MCF 10A (cell line): Measurements from ENCODE around the gene TMEM150A. TPM values are rescaled to one million over a fixed set of nuclear protein-coding genes. Genes with fewer than 3 reads are reported as not detected.

Experiments
- BruUV-seq: library from RNA; stranded (reverse); fragments of 400-500 nt; replicated peaks from 2 replicates; lab custom pipeline; 2021; lab: Mats Ljungman, UMichigan
- CTCF ChIA-PET: fragments of 300-600 bp; sonication (Branson Sonifier 250); formaldehyde crosslinking; extraction: SDS; loops from one replicate; lab custom pipeline; 2021; ENCODE audit warnings: antibody characterized with exemption, inconsistent platforms; lab: Yijun Ruan, JAX
- POLR2A ChIA-PET: fragments of 300-600, 350-650 bp; sonication (Branson Sonifier 250); formaldehyde crosslinking; extraction: SDS; loops from one replicate; lab custom pipeline; 2020; ENCODE audit warnings: antibody characterized with exemption, inconsistent platforms; lab: Yijun Ruan, JAX
- DNase-seq: peaks from one replicate; pipeline ENCODE4 v3.0.0-alpha.2; 2018; ENCODE audit not compliant: unreplicated experiment
- H3K27ac Mint-ChIP-seq: one replicate; pipeline ENCODE4 v1.8.0; 2022; ENCODE audit warnings: mild to moderate bottlenecking, low read depth, mixed read lengths; ENCODE audit not compliant: unreplicated experiment
- H3K27me3 Mint-ChIP-seq: one replicate; pipeline ENCODE4 v1.8.0; 2022; ENCODE audit warnings: mixed read lengths; ENCODE audit not compliant: insufficient read depth, unreplicated experiment
- H3K36me3 Mint-ChIP-seq: one replicate; pipeline ENCODE4 v1.8.0; 2022; ENCODE audit warnings: mild to moderate bottlenecking, moderate library complexity, mixed read lengths; ENCODE audit not compliant: insufficient read depth, unreplicated experiment
- H3K4me1 Mint-ChIP-seq: one replicate; pipeline ENCODE4 v1.8.0; 2022; ENCODE audit warnings: mixed read lengths; ENCODE audit not compliant: insufficient read depth, unreplicated experiment
- H3K4me3 Mint-ChIP-seq: one replicate; pipeline ENCODE4 v1.8.0; 2022; ENCODE audit warnings: mild to moderate bottlenecking, moderate library complexity, mixed read lengths; ENCODE audit not compliant: unreplicated experiment
- H3K9me3 Mint-ChIP-seq: one replicate; pipeline ENCODE4 v1.8.0; 2022; ENCODE audit warnings: mixed read lengths; ENCODE audit not compliant: unreplicated experiment
- intact Hi-C: fragments of 100-400 bp; cut with micrococcal nuclease; formaldehyde crosslinking; loops from 2 replicates; pipeline ENCODE4 v1.14.1; 2022
- total RNA-seq: library from RNA; stranded (reverse); gene quantifications from 2 replicates; pipeline ENCODE4 v1.2.3, GENCODE V29; 2022
- TF ChIP-seq, protein P1 (sequence below): fragments of 200-600 bp; IDR thresholded peaks from one replicate; pipeline ENCODE4 v1.8.0; 2022; ENCODE audit warnings: antibody characterized with exemption, mild to moderate bottlenecking; ENCODE audit not compliant: unreplicated experiment

Gene TMEM150A
- total RNA-seq, 1 experiment from 2014 or later, result 12.5 TPM

DNA sequence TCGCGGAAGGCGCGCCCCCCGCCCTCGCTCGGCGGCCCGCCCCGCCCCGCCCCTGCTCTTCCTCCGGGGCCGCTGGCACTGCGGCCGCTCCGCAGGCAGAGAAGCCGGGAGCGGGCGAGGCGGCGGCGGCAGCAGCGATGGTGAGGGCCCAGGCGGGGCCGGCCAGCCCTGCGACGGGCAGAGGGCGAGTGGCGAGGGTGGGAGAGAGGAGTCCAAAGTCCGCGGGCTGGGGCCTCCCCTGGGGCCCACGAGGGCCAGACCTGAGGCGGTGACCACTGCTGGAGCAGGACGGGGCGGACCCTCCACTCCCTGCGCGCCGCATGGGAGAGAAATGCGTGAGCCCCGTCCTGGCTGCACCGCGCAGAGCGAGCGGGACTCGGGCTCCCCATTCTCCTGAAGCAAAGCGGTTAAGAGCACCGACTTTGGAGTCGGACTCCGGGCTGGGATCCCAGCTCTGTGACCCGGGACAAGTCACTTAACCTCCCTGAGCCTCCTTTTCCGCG, 18.1 kb downstream of the TMEM150A start, which contains the start of gene VAMP5:
Gene VAMP5, plus strand, starts transcription at position 78 of the 503 bp plus-strand sequence. Its CDS starts 60 bp downstream, at position 138.
- Mint-ChIP-seq H3K36me3 (peaks cover 40% of the 10 kb centered on the region), H3K4me1 (peaks cover 14% of the 10 kb centered on the region), H3K27me3 (no peaks in the 10 kb centered on the region), H3K4me3 (no peak within 1 kb of the TSS), H3K9me3 (no peaks in the 10 kb centered on the region), H3K27ac (peak within 1 kb of the TSS; percentile 91)
- intact Hi-C loops, result no loop called here
- BruUV-seq, result no TSS peak
- ChIA-PET CTCF (interaction anchor here (0.6 to 1.3 kb wide), 2 partner anchors 12 to 165 kb away, joined by 3 read pairs; no protein-coding TSS in a partner anchor), POLR2A (interaction anchor here (0.9 to 6.1 kb wide), 5 partner anchors 11 to 230 kb away, joined by 3 to 54 read pairs (median 6); partner anchors contain the start of genes C2orf68, ELMOD3, RNF181 and TMEM150A)
- no peak for DNase-seq
- TF ChIP-seq, protein P1, sequence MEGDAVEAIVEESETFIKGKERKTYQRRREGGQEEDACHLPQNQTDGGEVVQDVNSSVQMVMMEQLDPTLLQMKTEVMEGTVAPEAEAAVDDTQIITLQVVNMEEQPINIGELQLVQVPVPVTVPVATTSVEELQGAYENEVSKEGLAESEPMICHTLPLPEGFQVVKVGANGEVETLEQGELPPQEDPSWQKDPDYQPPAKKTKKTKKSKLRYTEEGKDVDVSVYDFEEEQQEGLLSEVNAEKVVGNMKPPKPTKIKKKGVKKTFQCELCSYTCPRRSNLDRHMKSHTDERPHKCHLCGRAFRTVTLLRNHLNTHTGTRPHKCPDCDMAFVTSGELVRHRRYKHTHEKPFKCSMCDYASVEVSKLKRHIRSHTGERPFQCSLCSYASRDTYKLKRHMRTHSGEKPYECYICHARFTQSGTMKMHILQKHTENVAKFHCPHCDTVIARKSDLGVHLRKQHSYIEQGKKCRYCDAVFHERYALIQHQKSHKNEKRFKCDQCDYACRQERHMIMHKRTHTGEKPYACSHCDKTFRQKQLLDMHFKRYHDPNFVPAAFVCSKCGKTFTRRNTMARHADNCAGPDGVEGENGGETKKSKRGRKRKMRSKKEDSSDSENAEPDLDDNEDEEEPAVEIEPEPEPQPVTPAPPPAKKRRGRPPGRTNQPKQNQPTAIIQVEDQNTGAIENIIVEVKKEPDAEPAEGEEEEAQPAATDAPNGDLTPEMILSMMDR, result no peak

- BruUV-seq, result no TSS peak
- intact Hi-C loops, result no loop called here
- H3K4me1 Mint-ChIP-seq, result peaks cover 18% of the 10 kb centered on the region
- TF ChIP-seq, protein P1, result no peak
- no peak overlapping the region for H3K27ac Mint-ChIP-seq
- H3K4me3 Mint-ChIP-seq, result no peak overlapping the region
- peaks cover 42% of the 10 kb centered on the region for H3K36me3 Mint-ChIP-seq
- no peak for DNase-seq
- CTCF ChIA-PET, result no interaction called here
- H3K9me3 Mint-ChIP-seq, result no peaks in the 10 kb centered on the region
- POLR2A ChIA-PET, result interaction anchor here (1.4 to 6.1 kb wide), 3 partner anchors 12 to 42 kb away, joined by 5 to 54 read pairs (median 6); partner anchors contain the start of genes C2orf68 and RNF181
- H3K27me3 Mint-ChIP-seq, result no peaks in the 10 kb centered on the region
Measured at GRCh38 chr2:85583667-85584353, 18.7 kb downstream of the TMEM150A start.

DNA sequence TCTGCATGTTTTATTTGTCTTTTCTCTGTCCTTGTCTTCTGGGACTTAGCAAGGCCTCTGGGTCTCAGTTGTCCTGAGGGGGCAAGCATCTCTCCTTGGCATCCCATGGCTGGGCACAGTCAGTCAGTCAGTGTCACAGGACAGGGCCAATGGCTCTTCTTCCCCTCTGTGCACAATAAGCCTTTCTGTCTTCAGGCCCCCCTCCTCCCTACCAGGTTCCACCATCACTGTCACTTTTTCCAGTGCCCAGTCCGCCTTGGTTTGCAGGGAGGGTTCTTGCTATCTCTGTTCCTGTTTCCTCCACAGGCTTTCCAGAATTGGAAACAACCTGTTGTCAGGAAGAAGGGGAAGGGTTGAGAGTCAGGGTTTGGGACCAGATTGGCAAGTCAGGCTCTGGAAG, 20.0 kb downstream of the TMEM150A start:
- Mint-ChIP-seq H3K4me3 (no peak overlapping the region), H3K9me3 (no peaks in the 10 kb centered on the region), H3K27me3 (no peaks in the 10 kb centered on the region), H3K4me1 (peaks cover 25% of the 10 kb centered on the region), H3K36me3 (peaks cover 42% of the 10 kb centered on the region), H3K27ac (no peak overlapping the region)
- no peak for DNase-seq
- ChIA-PET POLR2A (interaction anchor here (6.1 kb wide), 1 partner anchor 13 kb away, joined by 54 read pairs; the partner anchor contains the start of gene RNF181), CTCF (interaction anchor here (0.7 kb wide), 1 partner anchor 146 kb away, joined by 3 read pairs; no protein-coding TSS in a partner anchor)
- TF ChIP-seq, protein P1, result no peak
- intact Hi-C loops, result no loop called here
- no TSS peak for BruUV-seq

DNA sequence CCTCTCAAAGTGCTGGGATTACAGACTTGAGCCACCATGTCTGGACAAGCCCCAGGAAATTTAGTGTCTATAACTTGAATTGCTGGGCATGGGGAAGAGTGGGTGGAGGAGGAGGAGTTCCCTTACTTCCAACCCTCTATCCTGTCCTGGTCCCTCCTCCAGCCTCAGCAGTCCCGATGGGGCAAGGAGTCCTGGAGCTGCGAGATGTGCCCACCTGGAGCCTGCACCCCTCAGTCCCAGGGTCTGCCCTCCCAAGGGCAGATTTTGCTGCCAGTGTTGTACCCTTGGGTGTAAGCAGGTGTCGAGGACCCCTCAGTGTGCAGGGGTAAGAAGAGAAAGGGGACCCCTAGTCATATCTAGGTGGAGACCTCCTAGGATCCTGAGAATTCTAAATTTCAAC, 22.3 kb downstream of the TMEM150A start:
- POLR2A ChIA-PET, result interaction anchor here (0.7 to 5.4 kb wide), 7 partner anchors 9 to 143 kb away, joined by 3 to 113 read pairs (median 3); partner anchors contain the start of gene RNF181
- Mint-ChIP-seq H3K4me1 (peaks cover 17% of the 10 kb centered on the region), H3K27ac (no peak overlapping the region), H3K9me3 (no peaks in the 10 kb centered on the region), H3K27me3 (no peaks in the 10 kb centered on the region), H3K36me3 (peaks cover 42% of the 10 kb centered on the region), H3K4me3 (no peak overlapping the region)
- intact Hi-C loops, result no loop called here
- TF ChIP-seq, protein P1, result no peak
- CTCF ChIA-PET, result interaction anchor here (0.5 to 1.1 kb wide), 2 partner anchors 12 to 13 kb away, joined by 3 to 5 read pairs; no protein-coding TSS in a partner anchor
- no peak for DNase-seq
- BruUV-seq, result no TSS peak
